ENCODE data around the gene PDXK.
"Not testable (repeated sequence)": the region's sequence is repeated elsewhere in the genome, so short reads cannot be mapped to it uniquely, and the experiment has no call there.

The PDXK gene

DNA sequence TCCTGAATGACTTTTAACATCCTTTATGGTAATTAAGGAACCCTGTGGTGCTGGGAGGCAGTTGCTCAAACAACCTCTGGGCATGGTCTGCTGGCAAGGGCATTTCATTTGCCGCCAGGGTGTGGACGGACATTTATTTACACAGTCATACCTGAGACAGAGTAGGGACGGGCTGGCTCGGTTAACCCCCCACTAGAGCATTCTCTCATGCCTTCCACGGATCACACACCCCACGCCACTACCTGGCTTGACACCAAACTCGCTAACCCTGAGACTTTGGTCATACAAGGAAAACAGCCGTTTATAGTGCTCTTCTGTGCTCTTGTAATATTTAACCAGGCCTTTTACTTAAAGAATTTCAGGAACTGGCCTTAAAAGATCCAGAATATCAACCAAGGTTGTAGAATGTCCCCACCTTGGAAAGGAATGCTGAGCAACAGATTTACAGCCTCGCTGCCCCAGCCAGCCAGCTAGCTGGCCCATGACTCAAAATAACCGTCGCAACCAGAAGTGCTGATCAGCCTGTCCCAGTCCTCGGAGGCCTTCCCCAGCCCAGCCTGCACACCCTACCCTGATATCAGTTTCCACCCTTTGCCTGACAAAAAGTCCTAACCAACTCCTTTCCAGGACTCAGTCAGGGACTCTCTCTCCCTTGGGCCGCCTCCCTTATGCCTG is 6.5 kb upstream of the PDXK start:
- TF ChIP-seq, protein P1, sequence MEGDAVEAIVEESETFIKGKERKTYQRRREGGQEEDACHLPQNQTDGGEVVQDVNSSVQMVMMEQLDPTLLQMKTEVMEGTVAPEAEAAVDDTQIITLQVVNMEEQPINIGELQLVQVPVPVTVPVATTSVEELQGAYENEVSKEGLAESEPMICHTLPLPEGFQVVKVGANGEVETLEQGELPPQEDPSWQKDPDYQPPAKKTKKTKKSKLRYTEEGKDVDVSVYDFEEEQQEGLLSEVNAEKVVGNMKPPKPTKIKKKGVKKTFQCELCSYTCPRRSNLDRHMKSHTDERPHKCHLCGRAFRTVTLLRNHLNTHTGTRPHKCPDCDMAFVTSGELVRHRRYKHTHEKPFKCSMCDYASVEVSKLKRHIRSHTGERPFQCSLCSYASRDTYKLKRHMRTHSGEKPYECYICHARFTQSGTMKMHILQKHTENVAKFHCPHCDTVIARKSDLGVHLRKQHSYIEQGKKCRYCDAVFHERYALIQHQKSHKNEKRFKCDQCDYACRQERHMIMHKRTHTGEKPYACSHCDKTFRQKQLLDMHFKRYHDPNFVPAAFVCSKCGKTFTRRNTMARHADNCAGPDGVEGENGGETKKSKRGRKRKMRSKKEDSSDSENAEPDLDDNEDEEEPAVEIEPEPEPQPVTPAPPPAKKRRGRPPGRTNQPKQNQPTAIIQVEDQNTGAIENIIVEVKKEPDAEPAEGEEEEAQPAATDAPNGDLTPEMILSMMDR (IDR thresholded peaks at IDR 0.05; ENCODE audit: low read depth, low read length), result no peak
- H3K36me3 ChIP-seq, result no peaks in the 10 kb centered on the region
- H3K27me3 ChIP-seq (ENCODE audit: insufficient read depth, low read depth, severe bottlenecking), result no peaks in the 10 kb centered on the region
- H3K9me3 ChIP-seq (ENCODE audit: severe bottlenecking), result peaks cover 5% of the 10 kb centered on the region
- no peak for DNase-seq
- H3K27ac ChIP-seq, result no peak overlapping the region
- H3K4me3 ChIP-seq (ENCODE audit: low read depth, low read length), result no peak overlapping the region

DNA sequence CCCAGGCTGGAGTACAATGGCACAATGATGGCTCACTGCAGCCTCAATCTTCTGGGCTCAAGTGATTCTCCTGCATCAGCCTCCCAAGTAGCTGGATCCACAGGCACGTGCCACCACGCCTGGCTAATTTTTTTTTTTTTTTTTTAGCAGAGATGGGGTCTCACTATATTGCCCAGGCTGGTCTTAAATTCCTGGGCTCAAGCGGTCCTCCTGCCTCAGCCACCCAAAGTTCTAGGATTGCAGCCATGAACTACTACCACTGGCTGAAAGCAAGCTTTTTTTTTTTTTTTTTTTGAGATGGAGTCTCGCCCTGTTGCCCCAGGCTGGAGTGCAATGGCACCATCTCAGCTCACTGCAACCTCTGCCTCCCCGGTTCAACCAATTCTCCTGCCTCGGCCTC is 5.8 kb upstream of the PDXK start:
- not testable (repeated sequence) for H3K27ac ChIP-seq; DNase-seq; H3K36me3 ChIP-seq; H3K27me3 ChIP-seq (ENCODE audit: insufficient read depth, low read depth, severe bottlenecking); H3K9me3 ChIP-seq (ENCODE audit: severe bottlenecking); H3K4me3 ChIP-seq (ENCODE audit: low read depth, low read length)

DNA sequence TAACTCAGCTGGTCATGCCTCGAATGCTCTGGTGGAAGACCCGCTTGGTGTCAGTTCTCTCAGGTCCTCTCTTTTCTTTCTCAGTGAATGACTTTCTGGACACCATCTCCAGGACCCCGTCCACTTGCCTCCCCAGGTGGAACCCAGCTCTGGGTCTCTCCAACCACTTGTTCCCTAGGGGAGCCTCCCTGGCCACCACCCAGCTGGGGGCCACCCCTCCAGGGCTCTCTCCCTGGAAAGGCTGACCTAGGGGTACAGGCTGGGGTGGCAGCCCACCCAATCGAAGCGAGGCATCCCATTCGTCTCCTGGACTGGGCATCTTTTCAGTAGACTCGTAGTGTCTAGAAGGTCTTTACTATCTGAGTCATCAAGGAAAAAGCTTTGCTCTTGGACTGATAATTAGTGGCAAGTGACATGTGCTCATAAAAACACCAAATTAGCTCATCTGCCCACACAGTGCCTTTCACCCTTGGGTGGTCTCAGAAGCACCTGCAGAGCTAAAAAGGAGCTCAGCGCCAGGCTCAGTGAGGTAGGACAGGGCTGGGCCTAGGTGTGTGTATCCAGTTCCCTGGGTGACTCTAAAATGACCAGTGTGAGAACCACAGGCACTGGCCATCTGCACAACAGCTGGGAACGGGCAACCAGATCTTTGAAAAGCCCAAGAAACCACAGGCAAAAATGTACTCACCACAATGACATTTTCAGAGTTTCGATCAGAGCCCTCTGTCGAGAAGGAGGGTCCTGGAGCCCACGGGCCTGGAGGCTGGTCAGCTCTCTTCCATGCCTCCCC is 2.4 kb upstream of the PDXK start:
- no peak overlapping the region for H3K27ac ChIP-seq
- no peak for DNase-seq
- TF ChIP-seq, protein P1 (IDR thresholded peaks at IDR 0.05; ENCODE audit: low read depth, low read length), result no peak
- H3K36me3 ChIP-seq, result peaks cover 9% of the 10 kb centered on the region
- no peak overlapping the region for H3K4me3 ChIP-seq (ENCODE audit: low read depth, low read length)
- H3K9me3 ChIP-seq (ENCODE audit: severe bottlenecking), result peaks cover 3% of the 10 kb centered on the region
- no peaks in the 10 kb centered on the region for H3K27me3 ChIP-seq (ENCODE audit: insufficient read depth, low read depth, severe bottlenecking)

DNA sequence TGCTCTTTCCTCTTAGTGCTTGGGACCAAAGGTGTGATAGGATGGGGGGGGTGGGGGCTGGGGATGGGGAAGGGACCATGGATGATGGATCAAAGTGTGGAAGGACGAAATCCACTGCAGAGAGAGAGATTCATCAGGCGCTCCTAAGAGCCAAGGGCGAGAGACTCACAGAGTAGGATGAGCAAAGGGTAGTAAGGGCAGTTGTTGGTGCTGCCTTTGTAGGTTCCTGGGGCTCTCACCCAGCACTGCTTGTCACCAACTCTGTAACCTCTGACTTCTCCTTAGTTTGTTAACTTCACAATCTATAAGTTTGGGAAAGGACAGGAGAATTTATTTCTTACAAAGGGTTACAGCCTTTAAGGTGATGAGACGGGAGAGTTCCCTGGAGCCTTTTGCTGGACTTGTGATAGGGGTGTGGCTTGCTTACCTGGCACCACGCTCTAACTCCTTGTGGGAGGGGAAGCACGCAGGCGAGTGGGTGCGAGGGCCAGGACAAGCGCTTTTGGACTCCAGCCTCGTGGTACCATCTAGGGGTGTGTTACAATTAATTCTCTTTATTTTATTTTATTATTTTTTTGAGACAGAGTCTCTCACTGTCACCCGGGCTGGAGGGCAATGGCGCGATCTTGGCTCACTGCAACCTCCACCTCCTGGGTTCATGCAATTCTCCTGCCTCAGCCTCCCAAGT is 1.6 kb upstream of the PDXK start:
- Histone ChIP-seq H3K4me3 (ENCODE audit: low read depth, low read length) (no peak overlapping the region), H3K27ac (no peak overlapping the region), H3K36me3 (peaks cover 9% of the 10 kb centered on the region), H3K27me3 (ENCODE audit: insufficient read depth, low read depth, severe bottlenecking) (no peaks in the 10 kb centered on the region), H3K9me3 (ENCODE audit: severe bottlenecking) (peaks cover 3% of the 10 kb centered on the region)
- DNase-seq, result no peak
- TF ChIP-seq, protein P1 (IDR thresholded peaks at IDR 0.05; ENCODE audit: low read depth, low read length), result no peak

DNA sequence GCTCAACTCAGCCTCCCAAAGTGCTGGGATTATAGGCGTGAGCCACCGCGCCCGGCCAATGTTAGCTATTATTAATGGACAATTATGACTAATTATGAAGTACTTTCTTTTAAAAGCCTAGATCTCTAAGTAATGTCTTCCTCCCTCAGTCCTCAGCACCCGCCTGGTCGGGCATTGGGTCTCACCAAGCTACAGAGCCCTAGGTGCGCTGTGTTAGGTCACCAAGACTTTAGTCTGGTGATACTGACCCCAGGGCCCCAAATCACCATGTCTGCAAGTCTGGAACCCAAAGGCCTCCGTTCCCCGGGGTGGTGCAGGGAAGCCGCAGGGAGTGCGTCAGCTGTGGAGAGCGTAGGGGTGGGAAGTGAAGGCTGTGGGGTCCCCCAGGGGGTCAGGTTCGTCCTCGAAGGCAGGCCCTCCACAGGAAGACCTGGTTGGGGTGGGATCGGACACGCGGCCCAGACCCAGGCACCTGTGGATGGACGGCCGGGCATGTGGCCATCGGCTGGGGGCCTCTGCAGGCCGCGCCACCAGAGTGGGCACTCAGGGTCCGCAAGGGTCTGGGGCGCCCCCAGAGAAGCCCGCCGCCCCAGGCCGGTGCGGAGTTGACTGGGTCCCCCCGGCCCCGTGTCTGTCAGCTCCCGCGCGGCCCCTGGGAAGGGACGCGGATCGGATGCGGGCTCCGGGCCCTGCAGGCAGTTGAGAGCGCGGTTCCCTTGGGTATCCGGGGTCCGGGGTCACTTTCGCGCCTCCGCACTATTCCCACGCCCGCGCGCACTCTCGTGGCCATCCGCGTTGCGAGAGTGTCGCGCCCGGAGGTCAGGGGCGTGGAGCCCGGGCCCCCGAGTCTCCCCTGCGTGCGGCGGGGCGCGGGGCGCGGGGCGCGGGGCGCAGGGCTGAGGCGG is 710 bp upstream of the PDXK start:
- H3K36me3 ChIP-seq, result peaks cover 9% of the 10 kb centered on the region
- no peaks in the 10 kb centered on the region for H3K27me3 ChIP-seq (ENCODE audit: insufficient read depth, low read depth, severe bottlenecking)
- H3K27ac ChIP-seq, result peak overlapping the region; percentile 40
- H3K4me3 ChIP-seq (ENCODE audit: low read depth, low read length), result peak overlapping the region; percentile 88
- no peak for DNase-seq
- H3K9me3 ChIP-seq (ENCODE audit: severe bottlenecking), result peaks cover 3% of the 10 kb centered on the region
- TF ChIP-seq, protein P1 (IDR thresholded peaks at IDR 0.05; ENCODE audit: low read depth, low read length), result no peak
